ENCODE data around the gene FAM222B. TPM values are rescaled to one million over a fixed set of nuclear protein-coding genes. Genes with fewer than 3 reads are reported as not detected.

The FAM222B gene
- total and polyA plus RNA-seq, 9 of the 15 experiments (the other 6 are each of a cell fraction or from before 2014, with no cell fraction given), result 4.0 to 34.6 (median 7.5) TPM

GRCh38 chr17:28735242-28735722, 107.3 kb downstream of the FAM222B start (continued):
- no peak for TF ChIP-seq ZNF318 (IDR thresholded peaks at IDR 0.05; ENCODE audit: borderline replicate concordance in 1 of 2, low read depth in 1 of 2)
- no peak for TF ChIP-seq ZNF407 (IDR thresholded peaks at IDR 0.05; ENCODE audit: low read depth)
- peak; percentile 95 for TF ChIP-seq DPF2 (IDR thresholded peaks at IDR 0.05)
- no peak for TF ChIP-seq ZNF133 (CRISPR knock-in tag; IDR thresholded peaks at IDR 0.05)
- TF ChIP-seq TAF7 (tag; IDR thresholded peaks at IDR 0.05), result no peak
- TF ChIP-seq KAT2B (IDR thresholded peaks at IDR 0.05; ENCODE audit: low read depth, low read length), result no peak
- TF ChIP-seq E2F5 (CRISPR knock-in tag; IDR thresholded peaks at IDR 0.05), result no peak
- peak; percentile 90 for TF ChIP-seq JUN (IDR thresholded peaks at IDR 0.05; ENCODE audit: borderline replicate concordance, low read depth, low read length)
- TF ChIP-seq JUN (CRISPR knock-in tag; IDR thresholded peaks at IDR 0.05; ENCODE audit: borderline replicate concordance), result no peak
- TF ChIP-seq MCM2 (IDR thresholded peaks at IDR 0.05; ENCODE audit: low read depth), result no peak
- TF ChIP-seq BRD9 (IDR thresholded peaks at IDR 0.05; ENCODE audit: low read depth, partially characterized antibody), result no peak

Data from K562 (cell line).